Endothelial cell (in vitro differentiated cells): ENCODE data around the gene B3GNT2. TPM values are rescaled to one million over a fixed set of nuclear protein-coding genes. Genes with fewer than 3 reads are reported as not detected.

Experiments used
- DNase-seq: peaks from one replicate; pipeline ENCODE4 v3.0.0; 2021; ENCODE audit warnings: low spot score
- H3K27ac Mint-ChIP-seq: one replicate; pipeline ENCODE4 v1.8.0; 2021; ENCODE audit warnings: mixed read lengths, inconsistent platforms; ENCODE audit not compliant: unreplicated experiment
- H3K27me3 Mint-ChIP-seq: one replicate; pipeline ENCODE4 v1.8.0; 2021; ENCODE audit warnings: mild to moderate bottlenecking, moderate library complexity, mixed read lengths, inconsistent platforms; ENCODE audit not compliant: unreplicated experiment
- H3K36me3 Mint-ChIP-seq: one replicate; pipeline ENCODE4 v1.8.0; 2021; ENCODE audit warnings: mild to moderate bottlenecking, low read depth, mixed read lengths, inconsistent platforms; ENCODE audit not compliant: unreplicated experiment
- H3K4me1 Mint-ChIP-seq: one replicate; pipeline ENCODE4 v1.8.0; 2021; ENCODE audit warnings: mild to moderate bottlenecking, mixed read lengths, inconsistent platforms; ENCODE audit not compliant: unreplicated experiment
- H3K4me3 Mint-ChIP-seq: one replicate; pipeline ENCODE4 v1.8.0; 2021; ENCODE audit warnings: mild to moderate bottlenecking, mixed read lengths, inconsistent platforms; ENCODE audit not compliant: unreplicated experiment
- H3K9me3 Mint-ChIP-seq: one replicate; pipeline ENCODE4 v1.8.0; 2021; ENCODE audit warnings: mixed read lengths, inconsistent platforms; ENCODE audit not compliant: unreplicated experiment
- CTCF ChIP-seq: fragments of 200-600 bp; sonication (generic); IDR thresholded peaks from one replicate; pipeline ENCODE4 v1.5.0; 2021; ENCODE audit warnings: antibody characterized with exemption; ENCODE audit not compliant: unreplicated experiment
- total RNA-seq: library from RNA; stranded (reverse); fragmentation: NEBNext Ultra II Directional; extraction: Animal tissue kit (Norgen Biotek cat#: 25700); gene quantifications from one replicate; pipeline ENCODE4 v1.2.1, GENCODE V29; 2021; ENCODE audit not compliant: unreplicated experiment

B3GNT2 gene
- total RNA-seq, 1 donor from 2014 or later: 53.1 TPM

DNA sequence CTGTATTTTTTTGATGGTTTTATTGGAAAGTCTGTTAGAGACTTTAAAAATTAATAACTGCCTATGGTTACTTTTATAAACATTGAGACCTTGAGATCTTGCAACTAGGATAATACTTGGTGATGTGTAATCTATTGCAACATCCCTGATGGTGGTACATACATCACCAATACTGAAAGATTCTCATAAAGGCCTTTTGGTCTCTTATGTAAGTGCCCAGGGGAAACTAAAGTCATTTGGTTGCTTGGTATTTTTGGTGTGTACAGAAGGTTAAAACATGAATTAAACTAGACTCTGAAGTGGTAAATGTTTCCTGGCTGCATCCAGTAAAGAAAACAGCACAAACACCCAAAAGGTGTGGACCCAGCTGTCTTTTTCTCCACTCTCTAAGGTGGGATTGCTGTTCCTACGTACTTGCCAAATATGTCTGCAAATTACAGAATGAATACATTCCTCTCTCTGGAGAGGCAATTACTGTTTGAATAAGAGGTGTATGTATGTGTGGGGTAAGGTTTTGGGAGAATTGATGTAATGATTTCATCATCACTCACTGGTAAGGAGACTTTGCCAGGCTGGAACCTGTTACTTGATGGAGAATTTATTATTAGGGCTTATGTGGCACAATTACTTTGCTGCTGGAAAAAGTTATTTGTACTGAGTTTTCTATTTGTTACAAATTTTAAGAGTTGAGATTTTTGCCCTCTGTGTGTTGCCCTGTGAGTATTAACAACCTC, 3.6 kb downstream of the B3GNT2 start:
- H3K4me1 Mint-ChIP-seq: peaks cover 54% of the 10 kb centered on the region
- no peak overlapping the region for H3K27ac Mint-ChIP-seq
- H3K9me3 Mint-ChIP-seq: no peaks in the 10 kb centered on the region
- H3K36me3 Mint-ChIP-seq: peaks cover 10% of the 10 kb centered on the region
- peaks cover 2% of the 10 kb centered on the region for H3K27me3 Mint-ChIP-seq
- H3K4me3 Mint-ChIP-seq: peak overlapping the region; percentile 78
- no peak for TF ChIP-seq CTCF
- no peak for DNase-seq

GRCh38 chr2:62200291-62200841, 4.5 kb downstream of the B3GNT2 start:
- DNase-seq: no peak
- Mint-ChIP-seq H3K27me3 (peaks cover 2% of the 10 kb centered on the region), H3K4me1 (peaks cover 55% of the 10 kb centered on the region), H3K9me3 (no peaks in the 10 kb centered on the region), H3K4me3 (no peak overlapping the region), H3K27ac (no peak overlapping the region), H3K36me3 (peaks cover 10% of the 10 kb centered on the region)
- no peak for TF ChIP-seq CTCF

GRCh38 chr2:62200868-62201267, 5.0 kb downstream of the B3GNT2 start:
- H3K4me3 Mint-ChIP-seq: no peak overlapping the region
- peaks cover 10% of the 10 kb centered on the region for H3K36me3 Mint-ChIP-seq
- TF ChIP-seq CTCF: no peak
- DNase-seq: no peak
- peaks cover 56% of the 10 kb centered on the region for H3K4me1 Mint-ChIP-seq
- H3K27me3 Mint-ChIP-seq: peaks cover 3% of the 10 kb centered on the region
- no peaks in the 10 kb centered on the region for H3K9me3 Mint-ChIP-seq
- H3K27ac Mint-ChIP-seq: no peak overlapping the region

DNA sequence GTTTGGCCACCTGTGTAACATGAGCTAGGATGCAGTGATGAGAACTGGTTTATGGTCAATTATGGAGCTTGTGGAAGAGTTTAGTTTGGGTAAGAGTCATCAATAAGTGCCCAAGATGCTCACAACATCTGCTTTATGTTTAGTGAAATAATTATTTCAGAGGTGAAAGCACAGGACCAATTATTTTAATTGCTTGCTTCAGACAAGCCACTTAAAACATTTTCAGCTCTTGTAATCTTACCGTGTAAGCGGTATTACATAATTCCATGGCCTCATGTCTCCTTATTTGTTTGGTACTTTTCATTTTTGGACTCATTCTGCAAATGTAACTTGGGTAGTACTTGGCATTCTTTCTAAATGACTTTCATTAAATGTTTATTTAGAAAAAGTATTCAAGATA, 5.4 kb downstream of the B3GNT2 start:
- no peak for TF ChIP-seq CTCF
- Mint-ChIP-seq H3K27me3 (peaks cover 5% of the 10 kb centered on the region), H3K4me1 (peaks cover 56% of the 10 kb centered on the region), H3K9me3 (no peaks in the 10 kb centered on the region), H3K36me3 (peaks cover 10% of the 10 kb centered on the region), H3K4me3 (no peak overlapping the region), H3K27ac (no peak overlapping the region)
- no peak for DNase-seq

DNA sequence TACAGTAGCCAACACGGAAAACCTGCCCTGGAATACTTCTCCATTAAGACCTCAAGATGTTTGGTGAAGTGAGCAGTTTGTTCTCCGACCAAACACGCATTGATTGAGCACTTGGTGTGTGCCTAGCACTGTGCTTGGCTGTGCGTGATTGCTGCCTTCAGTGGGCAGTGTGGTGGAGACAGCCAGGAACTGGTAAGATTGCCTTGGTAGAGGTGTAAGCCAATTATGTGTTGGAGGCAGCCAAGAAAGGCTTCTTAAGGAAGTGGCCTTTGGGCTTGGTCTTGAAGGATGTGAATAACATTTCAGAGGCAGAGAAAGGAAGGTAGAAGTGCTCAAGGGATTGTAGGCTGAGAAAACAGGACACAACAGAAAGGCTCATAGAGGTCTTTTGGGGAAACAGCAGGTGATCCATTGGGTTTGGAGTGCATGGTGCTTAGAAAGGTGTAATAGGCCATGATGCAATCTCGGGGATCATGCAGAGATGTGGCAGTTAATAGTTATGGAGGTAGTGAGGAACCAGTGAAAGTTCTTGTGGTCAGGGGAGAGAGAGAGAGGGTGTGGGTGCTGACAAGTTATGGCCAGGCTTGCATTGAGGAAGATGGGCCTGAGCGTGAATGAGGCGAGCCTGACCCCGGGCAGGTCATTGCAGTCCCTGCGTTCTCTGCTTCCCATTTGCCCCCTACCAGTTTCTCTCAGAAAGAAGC, 6.3 kb downstream of the B3GNT2 start:
- H3K36me3 Mint-ChIP-seq: peaks cover 10% of the 10 kb centered on the region

More for the DNA sequence above, 6.3 kb downstream of the B3GNT2 start:
- peaks cover 5% of the 10 kb centered on the region for H3K27me3 Mint-ChIP-seq
- H3K27ac Mint-ChIP-seq: peak overlapping the region; percentile 21
- no peaks in the 10 kb centered on the region for H3K9me3 Mint-ChIP-seq
- DNase-seq: no peak
- TF ChIP-seq CTCF: no peak
- H3K4me3 Mint-ChIP-seq: peak overlapping the region; percentile 24
- peaks cover 60% of the 10 kb centered on the region for H3K4me1 Mint-ChIP-seq
